Peyer's patch (tissue), 4 donors: ENCODE measurements around the gene NELFCD. TPM values are rescaled to one million over a fixed set of nuclear protein-coding genes. Genes with fewer than 3 reads are reported as not detected.
A peak's percentile ranks its signal among the peaks of the same experiment; 100 is the strongest.
"Not testable (repeated sequence)": the region's sequence is repeated elsewhere in the genome, so short reads cannot be mapped to it uniquely, and the experiment has no call there.

Source experiments
- DNase-seq, 3 donors: peaks; one replicate each; pipeline ENCODE4 v3.0.0-alpha.2; 2017 to 2019
- H3K27ac ChIP-seq, 4 donors: fragments of 200-600 bp; sonication (generic); one replicate each; pipeline ENCODE4 v1.5.1; 2016 to 2019
- H3K27me3 ChIP-seq, 2 donors: fragments of 200-600 bp; sonication (generic); one replicate each; pipeline ENCODE4 v1.5.1; 2019
- H3K36me3 ChIP-seq, 3 donors: fragments of 200-600 bp; sonication (generic); one replicate each; pipeline ENCODE4 v1.5.1; 2016 to 2019
- H3K4me1 ChIP-seq, 4 donors: fragments of 200-600 bp; sonication (generic); one replicate each; pipeline ENCODE4 v1.5.1; 2016 to 2019
- H3K4me3 ChIP-seq, 4 donors: fragments of 200-600 bp; sonication (generic); 1 replicate in 3 of 4; 2 replicates in 1 of 4; pipeline ENCODE4 v1.5.1; 2016 to 2019; ENCODE audit warnings: mild to moderate bottlenecking in 1 of 4
- H3K9me3 ChIP-seq, 4 donors: fragments of 200-600 bp; sonication (generic); one replicate each; pipeline ENCODE4 v1.5.1; 2016 to 2019; ENCODE audit warnings: mild to moderate bottlenecking in 1 of 4
- CTCF ChIP-seq, 6 experiments: fragments of 450-650 bp in 4 of 6; fragments of 200-600 bp in 2 of 6; sonication (generic) in 1 of 6; IDR thresholded peaks; one replicate each; pipeline ENCODE4 v1.5.1; 2017 to 2019; ENCODE audit warnings: antibody characterized with exemption in 6 of 6, mild to moderate bottlenecking in 3 of 6, moderate library complexity in 1 of 6
- POLR2A ChIP-seq, 2 donors: fragments of 450-650 bp; IDR thresholded peaks; one replicate each; pipeline ENCODE4 v1.5.1; 2017; ENCODE audit warnings: antibody characterized with exemption in 2 of 2, mild to moderate bottlenecking in 2 of 2, moderate library complexity in 2 of 2
- total RNA-seq, 4 donors: library from RNA; depleted of rRNA; stranded (reverse); fragments of >200 nt; gene quantifications; one replicate each; pipeline ENCODE4 v1.1.0, GENCODE V29; 2016

Gene NELFCD
- total RNA-seq, 4 donors from 2014 or later: 39.6 to 98.2 (median 65.1) TPM

- Histone ChIP-seq H3K27me3 (no peaks in the 10 kb centered on the region), H3K4me1 (peaks cover 3 to 35% (median 23%) of the 10 kb centered on the region in 4 donors), H3K4me3 (peak overlapping the region; percentile 66 to 88 (median 81)), H3K36me3 (peaks cover 0 to 14% (median 0%) of the 10 kb centered on the region in 3 donors), H3K9me3 (no peaks in the 10 kb centered on the region), H3K27ac (peak overlapping the region; percentile 91 to 99 (median 94))
- TF ChIP-seq CTCF (IDR thresholded peaks at IDR 0.05): no peak
- TF ChIP-seq POLR2A (IDR thresholded peaks at IDR 0.05): no peak
- DNase-seq: peak in 2 of 3 donors; percentile 88 to 89
Observed at GRCh38 chr20:59007665-59008511, 26.8 kb downstream of the NELFCD start.

- TF ChIP-seq POLR2A (IDR thresholded peaks at IDR 0.05): no peak
- no peak for TF ChIP-seq CTCF (IDR thresholded peaks at IDR 0.05)
- Histone ChIP-seq H3K4me3 (no peak overlapping the region), H3K27me3 (no peaks in the 10 kb centered on the region), H3K4me1 (peaks cover 3 to 26% (median 15%) of the 10 kb centered on the region in 4 donors), H3K36me3 (peaks cover 0 to 5% (median 0%) of the 10 kb centered on the region in 3 donors), H3K9me3 (no peaks in the 10 kb centered on the region), H3K27ac (peak overlapping the region in 1 of 4 donors; percentile 99)
- DNase-seq: peak in 1 of 3 donors; percentile 42
Observed at GRCh38 chr20:59008715-59009336, 27.8 kb downstream of the NELFCD start.

- Histone ChIP-seq H3K9me3 (no peaks in the 10 kb centered on the region), H3K36me3 (no peaks in the 10 kb centered on the region), H3K4me1 (peaks cover 3 to 10% (median 8%) of the 10 kb centered on the region in 4 donors), H3K27me3 (no peaks in the 10 kb centered on the region), H3K27ac (peak overlapping the region in 1 of 4 donors; percentile 15), H3K4me3 (no peak overlapping the region)
- DNase-seq: peak in 2 of 3 donors; percentile 47 to 50
- no peak for TF ChIP-seq POLR2A (IDR thresholded peaks at IDR 0.05)
- no peak for TF ChIP-seq CTCF (IDR thresholded peaks at IDR 0.05)
Observed at GRCh38 chr20:59010321-59010994, 29.4 kb downstream of the NELFCD start.

GRCh38 chr20:59010995-59011873 lies 30.2 kb downstream of the NELFCD start:
- Histone ChIP-seq H3K9me3 (no peaks in the 10 kb centered on the region), H3K27me3 (no peaks in the 10 kb centered on the region), H3K27ac (peak overlapping the region in 1 of 4 donors; percentile 43), H3K4me1 (peaks cover 2 to 9% (median 3%) of the 10 kb centered on the region in 4 donors), H3K4me3 (no peak overlapping the region), H3K36me3 (no peaks in the 10 kb centered on the region)
- peak; percentile 6 to 45 (median 45) for DNase-seq
- no peak for TF ChIP-seq POLR2A (IDR thresholded peaks at IDR 0.05)
- TF ChIP-seq CTCF (IDR thresholded peaks at IDR 0.05): no peak

GRCh38 chr20:59011874-59012157 lies 30.8 kb downstream of the NELFCD start:
- not testable (repeated sequence) for H3K4me1 ChIP-seq, H3K9me3 ChIP-seq, DNase-seq, H3K4me3 ChIP-seq, H3K36me3 ChIP-seq, H3K27me3 ChIP-seq
- H3K27ac ChIP-seq: peak overlapping the region in 1 of 4 donors; percentile 43
